ENCODE measurements around the gene NUDT4.
"Not testable (repeated sequence)": the region's sequence is repeated elsewhere in the genome, so short reads cannot be mapped to it uniquely, and the experiment has no call there.

NUDT4 gene

DNA sequence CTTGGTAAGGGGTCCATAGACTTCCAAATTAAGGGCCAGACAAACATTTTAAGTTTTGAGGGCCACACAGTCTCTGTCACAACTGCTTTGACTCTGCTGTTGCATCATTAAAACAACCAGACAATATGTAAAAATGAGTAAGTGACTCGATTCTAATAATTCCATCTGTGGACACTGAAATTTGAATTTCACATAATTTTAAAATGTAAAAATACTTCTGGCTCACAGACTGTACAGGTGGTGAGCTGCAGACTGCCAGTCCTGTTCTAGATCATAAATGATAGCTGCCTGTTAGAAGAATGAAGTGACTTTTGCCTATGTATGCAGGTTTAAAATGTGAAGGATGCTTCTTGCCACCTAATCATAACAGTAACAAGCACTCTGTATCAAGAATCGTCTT lies 15.7 kb downstream of the NUDT4 start:
- H3K4me1 ChIP-seq (ENCODE audit: control insufficient read depth in 1 of 2, insufficient read depth in 2 of 2, low read length in 2 of 2) = no peaks in the 10 kb centered on the region
- no peak overlapping the region for H2BK120ac ChIP-seq (ENCODE audit: insufficient read depth, low read length, poor library complexity)
- no peaks in the 10 kb centered on the region for H3K27me3 ChIP-seq (ENCODE audit: insufficient read depth, low read length)
- no peak overlapping the region for H4K8ac ChIP-seq (ENCODE audit: low read depth, low read length)
- H3K27ac ChIP-seq (ENCODE audit: low read depth, low read length) = no peak overlapping the region
- no peak overlapping the region for H3K9ac ChIP-seq (ENCODE audit: low read length)
- H3K4me3 ChIP-seq (ENCODE audit: low read depth, low read length) = no peak overlapping the region
- no peak overlapping the region for H3K4me2 ChIP-seq (ENCODE audit: low read length)
- H3K4ac ChIP-seq (ENCODE audit: low read depth, low read length) = no peak overlapping the region
- no CpG with 5 or more reads among the region's 2 CpGs for WGBS (ENCODE audit: extremely low coverage, insufficient coverage, insufficient read length)
- peaks cover 7 to 10% of the 10 kb centered on the region in 2 experiments for H3K36me3 ChIP-seq (ENCODE audit: control insufficient read depth in 1 of 2, insufficient read depth in 2 of 2, low read length in 2 of 2)
- DNase-seq = no peak
- H4K12ac ChIP-seq (ENCODE audit: low read depth, low read length) = no peak overlapping the region
- no peak overlapping the region for H3K23ac ChIP-seq (ENCODE audit: low read length)
- H2AFZ ChIP-seq (ENCODE audit: insufficient read depth, low read length, poor library complexity) = no peak overlapping the region
- peaks cover 5% of the 10 kb centered on the region for H3K79me2 ChIP-seq (ENCODE audit: control insufficient read depth, insufficient read depth, low read length, poor library complexity)
- no peak overlapping the region for H3K18ac ChIP-seq (ENCODE audit: low read length)
- H2BK5ac ChIP-seq (ENCODE audit: low read depth, low read length, poor library complexity) = no peak overlapping the region
- H4K91ac ChIP-seq (ENCODE audit: low read depth, low read length) = no peak overlapping the region
- no peaks in the 10 kb centered on the region for H3K79me1 ChIP-seq (ENCODE audit: low read length)
- H2AK5ac ChIP-seq (ENCODE audit: low read length) = no peak overlapping the region
- H2BK12ac ChIP-seq (ENCODE audit: low read length) = no peak overlapping the region
- H3K9me3 ChIP-seq (ENCODE audit: insufficient read depth, low read depth, low read length) = no peaks in the 10 kb centered on the region
- no peak overlapping the region for H3K14ac ChIP-seq (ENCODE audit: low read length)

DNA sequence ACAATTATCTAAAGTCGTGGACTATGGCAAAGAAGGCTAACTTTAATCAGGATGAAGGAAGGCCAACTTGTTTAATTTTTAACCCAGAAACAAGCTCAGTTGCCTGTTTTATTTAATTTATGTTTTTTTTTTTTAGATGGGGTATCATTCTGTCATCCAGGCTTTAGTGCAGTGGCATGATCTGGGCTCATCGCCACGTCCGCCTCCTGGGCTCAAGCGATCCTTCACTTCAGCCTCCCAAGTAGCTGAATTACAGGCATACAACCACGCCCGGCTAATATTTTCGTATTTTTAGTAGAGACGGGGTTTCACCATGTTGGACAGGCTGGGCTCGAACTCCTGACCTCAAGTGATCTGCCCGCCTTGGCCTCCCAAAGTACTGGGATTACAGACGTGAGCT lies 19.7 kb downstream of the NUDT4 start:
- Histone ChIP-seq H3K4me2 (ENCODE audit: low read length) (no peak overlapping the region), H3K9ac (ENCODE audit: low read length) (no peak overlapping the region)
- no peak for DNase-seq

DNA sequence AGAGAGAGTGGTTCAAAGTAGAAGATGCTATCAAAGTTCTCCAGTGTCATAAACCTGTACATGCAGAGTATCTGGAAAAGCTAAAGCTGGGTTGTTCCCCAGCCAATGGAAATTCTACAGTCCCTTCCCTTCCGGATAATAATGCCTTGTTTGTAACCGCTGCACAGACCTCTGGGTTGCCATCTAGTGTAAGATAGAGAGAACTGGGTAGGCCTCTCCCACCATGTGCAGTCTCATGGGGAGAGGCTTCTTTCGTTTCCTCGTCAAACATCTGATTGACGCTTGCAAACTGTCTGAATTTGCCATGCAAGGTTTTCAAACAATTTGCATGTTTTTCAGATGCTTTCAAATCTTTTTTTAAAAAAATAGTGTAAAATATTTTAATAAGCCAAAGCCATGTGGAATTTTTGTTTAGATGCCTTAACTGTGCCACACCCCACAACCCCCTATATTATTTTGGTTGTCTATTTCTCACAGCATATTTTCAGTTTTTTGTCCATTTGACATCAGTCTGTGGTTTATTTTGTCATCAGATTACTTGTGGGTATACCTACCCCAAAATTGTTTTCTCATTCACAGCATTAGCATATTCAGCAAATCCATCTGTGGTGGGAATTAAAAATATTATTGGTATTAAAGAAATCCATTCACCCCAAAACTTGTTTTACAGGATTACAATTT lies 21.6 kb downstream of the NUDT4 start:
- H3K27ac ChIP-seq (ENCODE audit: low read depth, low read length); H3K9me3 ChIP-seq (ENCODE audit: insufficient read depth, low read depth, low read length); H3K9ac ChIP-seq (ENCODE audit: low read length); H2BK120ac ChIP-seq (ENCODE audit: insufficient read depth, low read length, poor library complexity); H3K4me1 ChIP-seq (ENCODE audit: control insufficient read depth in 1 of 2, insufficient read depth in 2 of 2, low read length in 2 of 2); H3K23ac ChIP-seq (ENCODE audit: low read length); H3K27me3 ChIP-seq (ENCODE audit: insufficient read depth, low read length); H2BK12ac ChIP-seq (ENCODE audit: low read length); DNase-seq; H3K14ac ChIP-seq (ENCODE audit: low read length); H3K4ac ChIP-seq (ENCODE audit: low read depth, low read length); H4K8ac ChIP-seq (ENCODE audit: low read depth, low read length); H3K18ac ChIP-seq (ENCODE audit: low read length); H2AFZ ChIP-seq (ENCODE audit: insufficient read depth, low read length, poor library complexity); H3K79me1 ChIP-seq (ENCODE audit: low read length); H2BK5ac ChIP-seq (ENCODE audit: low read depth, low read length, poor library complexity); H4K12ac ChIP-seq (ENCODE audit: low read depth, low read length); H4K91ac ChIP-seq (ENCODE audit: low read depth, low read length); H2AK5ac ChIP-seq (ENCODE audit: low read length); H3K79me2 ChIP-seq (ENCODE audit: control insufficient read depth, insufficient read depth, low read length, poor library complexity); H3K4me2 ChIP-seq (ENCODE audit: low read length); H3K4me3 ChIP-seq (ENCODE audit: low read depth, low read length): not testable (repeated sequence)
- no CpG with 5 or more reads among the region's 5 CpGs for WGBS (ENCODE audit: extremely low coverage, insufficient coverage, insufficient read length)
- H3K36me3 ChIP-seq (ENCODE audit: control insufficient read depth in 1 of 2, insufficient read depth in 2 of 2, low read length in 2 of 2) = peaks cover 7 to 10% of the 10 kb centered on the region in 2 experiments

More for the DNA sequence above, 19.7 kb downstream of the NUDT4 start:
- H2AK5ac ChIP-seq (ENCODE audit: low read length) = no peak overlapping the region
- no peaks in the 10 kb centered on the region for H3K79me2 ChIP-seq (ENCODE audit: control insufficient read depth, insufficient read depth, low read length, poor library complexity)
- peaks cover 7 to 10% of the 10 kb centered on the region in 2 experiments for H3K36me3 ChIP-seq (ENCODE audit: control insufficient read depth in 1 of 2, insufficient read depth in 2 of 2, low read length in 2 of 2)
- H4K12ac ChIP-seq (ENCODE audit: low read depth, low read length) = no peak overlapping the region
- H3K27ac ChIP-seq (ENCODE audit: low read depth, low read length) = no peak overlapping the region
- no peak overlapping the region for H4K8ac ChIP-seq (ENCODE audit: low read depth, low read length)
- no peak overlapping the region for H3K4me3 ChIP-seq (ENCODE audit: low read depth, low read length)
- no peaks in the 10 kb centered on the region for H3K79me1 ChIP-seq (ENCODE audit: low read length)
- no CpG with 5 or more reads among the region's 12 CpGs for WGBS (ENCODE audit: extremely low coverage, insufficient coverage, insufficient read length)
- H3K14ac ChIP-seq (ENCODE audit: low read length) = no peak overlapping the region
- no peak overlapping the region for H3K23ac ChIP-seq (ENCODE audit: low read length)
- H3K27me3 ChIP-seq (ENCODE audit: insufficient read depth, low read length) = no peaks in the 10 kb centered on the region
- H2BK12ac ChIP-seq (ENCODE audit: low read length) = no peak overlapping the region
- no peak overlapping the region for H2BK120ac ChIP-seq (ENCODE audit: insufficient read depth, low read length, poor library complexity)
- no peak overlapping the region for H2AFZ ChIP-seq (ENCODE audit: insufficient read depth, low read length, poor library complexity)
- no peak overlapping the region for H2BK5ac ChIP-seq (ENCODE audit: low read depth, low read length, poor library complexity)
- H4K91ac ChIP-seq (ENCODE audit: low read depth, low read length) = no peak overlapping the region
- no peak overlapping the region for H3K4ac ChIP-seq (ENCODE audit: low read depth, low read length)
- no peaks in the 10 kb centered on the region for H3K9me3 ChIP-seq (ENCODE audit: insufficient read depth, low read depth, low read length)
- H3K18ac ChIP-seq (ENCODE audit: low read length) = no peak overlapping the region
- H3K4me1 ChIP-seq (ENCODE audit: control insufficient read depth in 1 of 2, insufficient read depth in 2 of 2, low read length in 2 of 2) = no peaks in the 10 kb centered on the region

DNA sequence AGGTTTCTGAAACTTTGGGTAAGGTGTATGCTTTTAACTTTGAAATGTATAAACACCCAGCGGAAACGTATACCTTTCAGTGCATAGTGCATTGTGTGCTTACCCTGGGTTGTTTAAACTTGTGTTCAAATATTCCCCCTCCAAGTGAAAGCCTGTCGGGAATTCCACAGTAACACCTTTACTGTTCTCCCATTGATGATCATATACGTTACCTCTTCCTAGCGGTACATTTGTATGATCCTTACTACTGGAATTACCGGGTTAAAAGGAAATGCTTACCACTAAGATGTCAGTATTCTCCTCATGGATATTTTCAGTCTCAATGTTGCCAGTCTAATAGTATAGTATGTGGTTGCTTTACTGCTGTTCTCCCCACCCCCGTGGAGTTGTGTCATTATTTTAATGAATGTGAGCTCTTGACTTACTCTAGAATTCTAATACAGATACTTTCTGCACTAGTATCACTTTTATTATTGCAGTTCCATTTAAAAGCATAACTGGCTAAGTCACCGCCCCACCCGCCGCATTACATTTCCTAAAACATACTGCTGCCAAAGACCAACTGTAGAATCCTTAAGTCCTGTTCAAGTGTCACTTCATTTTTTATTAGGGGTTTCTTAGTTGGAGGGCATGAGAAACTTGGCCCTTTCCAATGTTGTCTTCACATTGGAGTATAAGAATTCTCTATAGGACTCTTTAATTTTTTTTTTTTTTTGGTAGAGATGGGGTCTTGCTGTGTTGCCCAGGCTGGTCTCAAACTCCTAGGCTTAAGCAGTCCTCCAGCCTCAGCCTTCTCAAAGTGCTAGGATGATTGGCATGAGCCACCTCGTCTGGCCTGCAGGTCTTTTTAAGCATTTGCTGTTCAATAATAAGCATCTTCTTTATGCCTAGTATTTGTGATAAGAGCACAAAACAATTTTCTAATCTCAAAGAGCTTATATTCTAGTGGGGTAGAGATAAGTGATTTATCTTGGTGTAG lies 24.9 kb downstream of the NUDT4 start:
- no CpG with 5 or more reads among the region's 11 CpGs for WGBS (ENCODE audit: extremely low coverage, insufficient coverage, insufficient read length)
- H3K9ac ChIP-seq (ENCODE audit: low read length) = no peak overlapping the region
- H3K79me2 ChIP-seq (ENCODE audit: control insufficient read depth, insufficient read depth, low read length, poor library complexity) = no peaks in the 10 kb centered on the region
- no peak overlapping the region for H2AFZ ChIP-seq (ENCODE audit: insufficient read depth, low read length, poor library complexity)
- no peaks in the 10 kb centered on the region for H3K9me3 ChIP-seq (ENCODE audit: insufficient read depth, low read depth, low read length)
- H4K8ac ChIP-seq (ENCODE audit: low read depth, low read length) = no peak overlapping the region
- peak in 1 of 2 donors; percentile 33 for DNase-seq
- H3K79me1 ChIP-seq (ENCODE audit: low read length) = no peaks in the 10 kb centered on the region
- no peak overlapping the region for H3K23ac ChIP-seq (ENCODE audit: low read length)
- peaks cover 6 to 9% of the 10 kb centered on the region in 2 experiments for H3K36me3 ChIP-seq (ENCODE audit: control insufficient read depth in 1 of 2, insufficient read depth in 2 of 2, low read length in 2 of 2)
- no peak overlapping the region for H3K4ac ChIP-seq (ENCODE audit: low read depth, low read length)
- no peak overlapping the region for H3K18ac ChIP-seq (ENCODE audit: low read length)
- no peak overlapping the region for H2BK5ac ChIP-seq (ENCODE audit: low read depth, low read length, poor library complexity)
- no peak overlapping the region for H2BK120ac ChIP-seq (ENCODE audit: insufficient read depth, low read length, poor library complexity)
- no peak overlapping the region for H3K4me3 ChIP-seq (ENCODE audit: low read depth, low read length)
- H3K14ac ChIP-seq (ENCODE audit: low read length) = no peak overlapping the region
- no peak overlapping the region for H3K4me2 ChIP-seq (ENCODE audit: low read length)
- H4K12ac ChIP-seq (ENCODE audit: low read depth, low read length) = no peak overlapping the region
- no peak overlapping the region for H3K27ac ChIP-seq (ENCODE audit: low read depth, low read length)
- H4K91ac ChIP-seq (ENCODE audit: low read depth, low read length) = no peak overlapping the region
- no peaks in the 10 kb centered on the region for H3K27me3 ChIP-seq (ENCODE audit: insufficient read depth, low read length)
- H2AK5ac ChIP-seq (ENCODE audit: low read length) = no peak overlapping the region
- H2BK12ac ChIP-seq (ENCODE audit: low read length) = no peak overlapping the region
- H3K4me1 ChIP-seq (ENCODE audit: control insufficient read depth in 1 of 2, insufficient read depth in 2 of 2, low read length in 2 of 2) = no peaks in the 10 kb centered on the region
